HS-5 (cell line): ENCODE data around the gene KIAA1549.
A peak's percentile ranks its signal among the peaks of the same experiment; 100 is the strongest.
"Not testable (repeated sequence)": the region's sequence is repeated elsewhere in the genome, so short reads cannot be mapped to it uniquely, and the experiment has no call there.

Source experiments
- DNase-seq: peaks from one replicate; pipeline ENCODE4 v3.0.0-alpha.2; 2012; ENCODE audit warnings: low read depth

Gene KIAA1549

DNA sequence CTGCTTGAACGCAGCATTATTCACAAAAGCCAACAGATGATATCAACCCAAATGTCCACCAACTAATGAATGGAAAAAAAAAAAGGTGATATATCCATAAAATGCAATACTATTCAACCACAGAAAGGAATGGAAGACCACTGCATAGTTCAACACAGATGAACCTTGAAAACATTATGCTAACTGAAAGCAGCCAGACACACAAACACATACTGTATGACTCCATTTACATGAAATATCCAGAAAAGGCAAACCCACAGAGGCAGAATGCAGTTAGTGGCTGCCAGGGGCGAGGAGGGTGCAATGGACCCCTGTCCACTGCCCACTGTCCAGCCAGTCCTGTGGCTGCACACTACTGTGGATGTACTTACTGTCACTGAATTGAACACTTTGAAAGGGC lies 36.6 kb downstream of the KIAA1549 start:
- no peak for DNase-seq

GRCh38 chr7:138943061-138943460 lies 38.1 kb downstream of the KIAA1549 start:
- no peak for DNase-seq

- DNase-seq, result no peak
Measured at GRCh38 chr7:138941545-138941944, 39.6 kb downstream of the KIAA1549 start.

DNA sequence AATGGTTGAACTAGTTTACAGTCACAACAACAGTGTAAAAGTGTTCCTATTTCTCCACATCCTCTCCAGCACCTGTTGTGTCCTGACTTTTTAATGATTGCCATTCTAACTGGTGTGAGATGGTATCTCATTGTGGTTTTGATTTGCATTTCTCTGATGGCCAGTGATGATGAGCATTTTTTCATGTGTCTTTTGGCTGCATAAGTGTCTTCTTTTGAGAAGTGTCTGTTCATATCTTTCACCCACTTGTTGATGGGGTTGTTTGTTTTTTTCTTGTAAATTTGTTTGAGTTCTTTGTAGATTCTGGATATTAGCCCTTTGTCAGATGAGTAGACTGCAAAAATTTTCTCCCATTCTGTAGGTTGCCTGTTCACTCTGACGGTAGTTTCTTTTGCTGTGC lies 40.6 kb downstream of the KIAA1549 start:
- DNase-seq, result not testable (repeated sequence)

GRCh38 chr7:138937484-138937883 lies 43.7 kb downstream of the KIAA1549 start:
- DNase-seq, result no peak

DNA sequence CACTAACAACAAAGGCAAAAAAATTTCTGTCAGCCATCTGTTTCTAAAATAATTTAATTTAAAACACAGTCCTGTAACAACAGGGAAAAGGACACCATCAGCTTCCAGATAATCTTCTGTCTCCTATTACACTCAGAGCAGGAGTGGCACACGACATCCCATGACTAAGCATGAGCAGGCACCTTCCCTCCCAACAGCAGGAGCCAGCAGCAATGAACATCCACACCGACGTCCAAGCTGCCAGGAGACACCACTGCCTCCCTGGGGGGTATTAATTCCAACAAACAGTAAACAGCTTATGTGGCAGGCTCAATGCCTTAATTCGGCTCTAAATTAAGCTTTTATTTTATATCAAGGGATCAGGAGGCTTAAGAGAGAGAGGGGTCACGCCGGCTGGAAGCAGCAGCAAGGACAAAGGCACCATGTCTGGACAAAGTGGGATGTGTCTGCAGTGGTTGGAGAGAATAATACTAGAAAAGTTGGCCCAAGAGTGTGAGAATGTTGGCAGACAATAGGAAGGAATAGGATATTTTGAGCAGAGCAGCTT lies 45.7 kb downstream of the KIAA1549 start:
- DNase-seq, result peak; percentile 45

- DNase-seq, result no peak
Measured at GRCh38 chr7:138934861-138935260, 46.3 kb downstream of the KIAA1549 start.

DNA sequence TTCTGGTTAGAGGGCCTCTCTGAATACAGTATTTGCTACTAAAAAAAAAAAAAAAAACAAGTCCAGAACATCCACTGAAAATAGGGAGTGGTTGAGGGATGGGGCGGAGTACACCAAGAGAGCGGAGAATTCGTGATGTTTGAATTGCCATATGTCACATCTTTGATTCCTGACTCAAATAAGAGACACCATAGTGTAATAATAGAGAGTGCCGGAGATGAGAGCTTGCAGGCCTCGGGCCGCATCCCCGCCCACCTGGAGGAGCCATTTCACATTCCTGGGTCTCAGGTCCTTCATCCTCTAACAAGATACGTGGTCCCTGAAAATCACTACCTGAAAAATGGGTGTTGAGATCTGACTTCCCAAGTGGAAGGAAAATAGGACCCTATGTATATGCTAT lies 46.8 kb downstream of the KIAA1549 start:
- no peak for DNase-seq

DNA sequence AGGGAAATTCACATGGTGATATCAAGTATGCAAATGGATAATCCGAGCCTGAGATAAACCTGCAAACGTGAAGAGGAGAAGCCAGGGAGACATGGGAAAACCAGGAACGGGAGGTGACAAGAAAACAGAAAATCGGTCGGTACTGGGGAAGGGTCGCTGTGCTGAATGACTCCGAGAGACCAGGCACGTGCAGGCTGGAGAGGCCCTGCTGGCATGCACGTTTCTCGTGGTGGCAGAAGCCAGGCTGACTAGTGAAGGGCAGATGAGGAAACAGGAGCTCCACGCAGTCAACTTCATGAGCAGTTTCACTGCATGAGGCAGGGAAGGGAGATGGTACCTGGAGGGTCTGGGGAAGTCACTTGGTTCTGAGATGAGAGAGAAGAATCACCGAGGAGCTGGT lies 48.3 kb downstream of the KIAA1549 start:
- DNase-seq, result no peak

GRCh38 chr7:138932427-138932826 lies 48.8 kb downstream of the KIAA1549 start:
- no peak for DNase-seq

- no peak for DNase-seq
Measured at GRCh38 chr7:138929969-138930368, 51.2 kb downstream of the KIAA1549 start.

- no peak for DNase-seq
Measured at GRCh38 chr7:138926241-138926612, 55.0 kb downstream of the KIAA1549 start.

DNA sequence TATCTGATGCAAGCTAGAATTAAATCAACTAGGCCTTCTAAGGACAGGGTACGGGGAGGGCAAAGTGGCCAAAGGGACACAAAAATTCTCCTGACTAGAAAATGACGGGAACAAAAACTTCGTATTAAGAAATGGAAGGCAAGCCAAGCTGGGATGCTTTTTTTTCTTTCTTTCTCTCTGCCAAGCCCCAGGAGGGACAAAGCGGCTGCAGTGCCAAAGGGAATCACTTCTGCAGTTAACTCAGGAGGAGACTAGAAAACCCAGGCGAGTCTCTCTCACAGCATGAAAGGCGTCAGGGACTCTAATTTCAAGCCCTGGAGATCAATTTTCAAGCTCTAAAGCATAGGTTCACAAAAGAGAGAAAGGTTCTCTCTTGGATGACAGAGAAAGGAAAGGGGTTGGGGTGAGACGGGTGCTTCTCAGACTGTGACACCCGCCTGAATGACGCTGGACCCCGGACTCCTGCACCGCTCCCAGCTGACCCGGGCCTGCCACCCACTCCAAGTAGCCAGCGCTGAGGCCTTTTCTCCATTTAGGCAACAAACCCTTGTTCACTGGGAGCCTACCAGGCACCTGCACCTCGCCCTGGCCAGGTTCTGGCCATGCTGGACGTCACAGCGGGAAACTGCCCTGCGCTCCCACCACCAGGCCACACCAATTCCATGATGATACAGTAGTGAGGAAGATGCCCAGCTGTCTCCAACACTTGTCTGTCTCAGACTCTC lies 56.5 kb downstream of the KIAA1549 start:
- no peak for DNase-seq

GRCh38 chr7:138921277-138921676 lies 59.9 kb downstream of the KIAA1549 start:
- no peak for DNase-seq

GRCh38 chr7:138919911-138920310 lies 61.3 kb downstream of the KIAA1549 start:
- DNase-seq, result no peak

- no peak for DNase-seq
Measured at GRCh38 chr7:138919216-138919615, 62.0 kb downstream of the KIAA1549 start.

DNA sequence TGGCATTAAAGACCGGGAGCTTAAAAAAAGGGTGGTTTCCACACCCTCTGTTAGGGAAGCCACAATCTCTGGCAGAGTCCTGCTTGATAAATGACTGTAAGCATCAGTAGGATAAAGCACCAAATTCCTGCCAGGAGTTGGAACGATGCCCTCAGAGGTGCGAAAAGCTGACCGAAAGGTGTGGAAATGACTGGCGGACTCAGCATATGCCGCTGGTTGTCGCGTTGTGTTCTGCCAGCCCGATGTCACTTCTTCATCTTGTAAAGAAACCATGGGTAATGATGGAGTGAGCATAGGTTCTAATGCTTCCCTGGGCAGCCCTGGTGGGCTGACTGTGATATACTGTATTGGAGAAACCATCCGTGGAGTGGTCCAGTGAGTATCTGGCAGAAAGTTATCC lies 62.4 kb downstream of the KIAA1549 start:
- no peak for DNase-seq

GRCh38 chr7:138918176-138918575 lies 63.0 kb downstream of the KIAA1549 start:
- no peak for DNase-seq

DNA sequence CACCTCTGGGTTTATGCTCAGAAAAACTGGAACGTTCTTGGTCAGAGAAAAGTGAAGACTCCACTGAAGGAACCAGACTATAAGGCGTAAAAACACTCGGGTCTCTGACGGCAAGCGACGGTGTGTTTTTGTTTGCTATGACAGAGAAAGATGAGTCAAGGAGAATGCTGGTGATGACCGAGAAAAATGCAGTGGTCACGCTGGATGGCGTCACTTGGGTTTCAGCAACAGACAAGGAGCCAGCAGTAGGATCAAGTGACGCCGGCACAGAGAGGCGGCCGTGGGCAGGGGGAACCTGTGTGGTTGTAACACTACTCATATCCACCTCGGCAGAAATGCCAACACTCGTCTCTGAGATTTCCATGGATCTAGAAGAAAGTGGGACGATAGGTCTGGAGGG lies 63.4 kb downstream of the KIAA1549 start:
- DNase-seq, result no peak

DNA sequence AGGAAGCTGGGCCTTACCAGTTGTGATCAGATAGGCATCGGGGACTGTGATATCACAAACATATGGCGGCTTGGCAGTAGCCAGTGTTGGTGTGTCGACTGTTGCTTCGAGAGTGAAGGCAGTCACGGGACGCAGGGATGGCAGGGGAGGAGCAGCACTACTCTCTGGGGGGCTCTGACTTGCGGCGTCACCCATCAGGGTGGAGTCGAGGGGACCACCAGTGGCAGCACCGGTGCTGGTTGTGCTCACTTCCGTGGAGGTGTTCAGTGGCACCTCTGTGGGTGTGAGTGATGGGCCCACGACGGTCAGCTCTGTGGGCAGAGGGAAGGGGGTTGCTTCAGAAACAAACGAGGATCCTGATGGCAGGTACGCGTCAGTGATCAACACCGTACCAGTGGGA lies 64.5 kb downstream of the KIAA1549 start:
- no peak for DNase-seq

GRCh38 chr7:138916275-138916674 lies 64.9 kb downstream of the KIAA1549 start:
- DNase-seq, result no peak

DNA sequence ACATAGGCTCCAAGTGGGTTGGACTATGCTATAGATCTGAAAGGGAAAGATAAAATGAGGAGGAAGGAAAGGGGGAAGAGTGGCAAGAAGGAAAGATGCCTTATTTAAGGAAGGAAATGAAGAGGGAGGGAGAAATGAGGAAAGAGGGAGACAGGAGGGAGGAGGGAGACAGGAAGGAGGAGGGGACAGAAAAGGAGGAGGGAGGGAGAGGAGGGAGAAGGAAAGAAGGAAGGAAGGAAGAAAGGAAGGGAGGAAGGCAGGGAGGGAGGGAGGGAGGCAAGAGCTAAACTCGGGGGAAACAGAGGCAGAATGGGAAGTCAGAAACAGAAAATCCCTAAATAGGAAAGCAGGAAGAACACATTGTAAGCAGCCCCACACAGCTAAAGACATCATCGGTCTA lies 67.4 kb downstream of the KIAA1549 start:
- DNase-seq, result no peak

DNA sequence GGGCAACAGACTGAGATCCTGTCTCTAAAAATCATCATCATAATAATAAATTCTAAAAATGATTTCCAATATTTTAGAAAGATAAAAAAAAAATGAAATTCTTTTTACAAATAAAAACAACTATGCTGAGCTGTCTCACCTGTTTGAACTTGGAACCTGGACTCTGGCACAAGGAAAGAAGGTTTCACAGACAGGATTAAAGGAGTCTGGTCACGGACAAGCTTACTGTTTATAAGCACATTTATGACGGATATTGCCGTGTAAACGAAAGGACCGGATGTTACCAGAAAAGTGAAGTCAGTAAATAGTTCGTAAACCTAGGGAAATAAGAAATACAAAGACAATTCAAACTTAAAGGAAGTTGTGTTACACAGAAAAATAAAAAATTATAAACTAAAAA lies 70.2 kb downstream of the KIAA1549 start:
- no peak for DNase-seq

GRCh38 chr7:138907850-138908249 lies 73.3 kb downstream of the KIAA1549 start:
- DNase-seq, result no peak
